DMS53 treated with DMSO at 0.1 percent for 48 hours (cell line): ENCODE results near the gene SLC25A42.
A peak's percentile ranks its signal among the peaks of the same experiment; 100 is the strongest.
"Not testable (repeated sequence)": the region's sequence is repeated elsewhere in the genome, so short reads cannot be mapped to it uniquely, and the experiment has no call there.

Experiments used
- DNase-seq: peaks from one replicate; lab custom pipeline; 2025; ENCODE audit not compliant: unreplicated experiment; lab: John Stamatoyannopoulos, UW

Gene SLC25A42

DNA sequence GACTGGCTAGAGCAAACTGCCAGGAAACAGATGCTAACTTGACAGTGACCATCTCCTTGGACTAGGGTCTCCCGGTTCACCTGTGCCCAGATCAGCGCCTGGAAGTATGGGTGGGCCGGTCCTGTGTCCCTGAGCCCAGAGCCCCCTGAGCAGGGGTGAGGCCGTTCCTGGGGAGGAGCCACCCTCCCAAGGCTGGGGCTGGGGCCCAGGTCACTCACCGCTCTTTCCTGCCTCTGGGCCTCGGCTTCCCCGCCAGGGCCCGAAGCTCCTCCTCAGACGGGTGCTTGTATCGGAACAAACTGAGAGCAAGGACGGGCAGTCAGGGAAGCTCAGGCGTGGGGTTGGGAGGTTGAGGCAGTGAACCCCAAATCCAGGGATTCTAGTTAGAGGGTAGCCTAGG is 69.1 kb downstream of the SLC25A42 start:
- no peak for DNase-seq

DNA sequence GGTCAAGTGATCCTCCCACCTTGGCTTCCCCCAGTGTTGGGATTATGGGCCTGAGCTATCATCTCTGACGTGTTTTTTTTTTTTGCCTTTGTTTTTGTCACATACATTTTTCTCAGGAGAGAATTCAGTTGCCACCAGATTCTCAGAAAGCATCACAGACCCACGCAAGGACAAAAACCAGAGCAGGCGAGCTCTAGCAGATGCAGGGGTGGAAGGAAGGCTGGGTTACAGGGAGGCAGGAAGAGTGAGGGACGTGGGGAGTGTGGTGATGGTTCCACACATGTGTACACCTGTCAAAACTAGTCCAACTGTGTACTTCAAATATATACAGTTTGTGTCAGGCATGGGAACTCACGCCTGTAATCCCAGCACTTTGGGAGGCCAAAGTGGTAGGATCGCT is 70.2 kb downstream of the SLC25A42 start:
- no peak for DNase-seq

DNA sequence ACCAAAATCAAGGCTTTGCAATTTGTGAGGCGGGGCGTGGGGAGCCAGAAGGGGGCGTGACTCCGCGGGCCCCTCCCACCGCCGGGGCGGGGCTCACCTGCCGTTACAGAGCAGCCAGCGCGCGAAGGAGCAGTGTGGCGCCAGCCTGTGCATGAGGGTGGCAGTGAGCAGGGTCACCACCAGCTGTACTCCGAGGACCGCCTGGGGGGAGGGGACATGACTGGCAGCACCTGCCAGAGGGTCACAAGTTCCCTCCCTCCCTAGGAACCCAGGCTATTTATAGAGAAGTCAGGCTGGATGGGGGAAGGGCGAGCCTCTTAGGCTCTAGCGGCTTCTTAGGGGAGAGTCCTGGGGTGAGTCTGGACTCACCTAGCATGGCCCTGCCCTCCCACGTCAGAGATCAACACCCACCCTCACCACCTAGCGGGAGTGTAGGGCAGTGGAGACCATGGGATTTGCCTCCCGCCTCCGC is 70.9 kb downstream of the SLC25A42 start:
- DNase-seq, result peak; percentile 14

DNA sequence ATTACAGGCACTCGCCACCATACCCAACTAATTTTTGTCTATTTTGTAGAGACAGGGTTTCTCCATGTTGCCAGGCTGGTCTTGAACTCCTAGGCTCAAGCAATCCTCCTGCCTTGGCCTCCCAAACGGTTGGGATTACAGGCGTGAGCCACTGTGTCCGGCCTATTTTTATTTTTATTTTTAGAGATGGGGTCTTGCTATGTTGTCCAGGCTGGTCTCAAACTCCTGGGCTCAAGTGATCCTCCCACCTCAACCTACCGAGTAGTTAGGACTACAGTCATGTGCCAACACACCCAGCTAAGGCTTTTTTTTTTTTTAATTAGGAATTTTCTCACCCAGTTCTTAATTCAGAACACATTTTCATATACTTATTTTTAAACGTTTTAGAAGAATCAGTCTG is 71.9 kb downstream of the SLC25A42 start:
- DNase-seq, result not testable (repeated sequence)

DNA sequence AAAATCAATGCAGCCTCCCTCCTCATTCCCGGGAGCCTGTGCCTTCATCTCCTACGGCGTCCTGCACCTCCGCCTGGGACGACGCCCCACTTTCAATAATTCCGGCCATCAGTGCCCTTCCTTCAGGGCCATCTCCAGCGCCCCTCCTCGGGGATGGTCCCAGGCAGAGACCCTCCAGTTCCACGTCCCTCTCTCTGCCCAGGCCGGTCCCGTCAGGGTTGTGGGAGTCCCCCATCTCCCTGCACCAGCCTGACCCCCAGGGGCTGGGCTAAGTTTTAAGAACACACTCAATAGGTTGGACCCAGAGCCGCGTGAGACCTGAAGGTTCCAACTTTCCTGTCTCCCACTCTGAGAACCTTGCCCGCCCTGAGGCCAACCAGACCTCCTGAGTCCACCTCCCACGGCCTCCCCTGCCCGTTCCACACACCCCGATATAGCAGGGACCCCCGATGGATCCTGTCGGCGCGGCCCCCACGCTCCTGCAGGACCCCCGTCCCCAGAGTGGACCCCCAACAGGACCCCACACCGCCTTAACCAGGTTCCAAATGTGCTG is 73.8 kb downstream of the SLC25A42 start:
- no peak for DNase-seq

DNA sequence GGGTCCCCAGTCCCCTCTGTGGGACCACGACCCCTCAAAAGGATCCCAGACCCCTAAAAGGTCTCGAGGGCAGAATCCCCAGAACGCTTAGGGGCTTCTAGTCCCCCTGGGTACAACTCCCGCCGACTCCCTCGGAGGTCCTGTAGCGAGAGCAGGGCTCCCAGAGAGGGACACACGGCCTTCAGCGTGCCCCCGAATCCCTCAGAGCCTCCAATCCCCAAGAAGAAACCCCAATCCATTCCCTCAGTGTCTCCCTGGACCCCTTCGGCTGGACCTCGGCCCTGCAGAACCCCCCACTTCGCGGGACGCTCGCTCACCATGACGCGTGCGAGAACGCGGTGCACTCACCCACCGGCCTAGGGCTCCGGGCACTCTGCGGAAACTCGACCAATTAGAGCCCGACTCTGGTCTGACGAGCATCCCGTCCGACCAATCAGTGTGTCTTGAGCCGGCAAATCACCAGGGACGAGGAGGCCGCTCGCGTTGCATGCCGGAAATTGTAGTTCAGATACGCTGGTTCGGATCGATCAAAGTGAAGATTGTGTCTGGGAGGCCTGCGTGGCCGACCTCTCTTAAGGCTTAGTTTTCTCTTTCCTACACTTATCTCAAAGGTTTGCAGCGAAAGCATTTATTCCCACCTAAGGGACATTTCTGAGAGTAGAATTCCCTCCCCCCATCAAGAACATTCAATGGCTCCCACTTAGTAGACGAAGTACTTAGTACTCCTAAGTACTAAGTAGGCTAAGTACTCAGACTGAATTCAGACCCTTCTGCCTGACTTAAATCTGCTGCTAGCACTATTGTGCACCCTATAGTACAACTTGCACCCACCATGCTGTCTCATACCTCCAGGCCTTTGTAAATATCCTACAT is 74.6 kb downstream of the SLC25A42 start, which contains the start of gene TMEM161A:
TMEM161A (minus strand) TSS at position 370 of the 873 bp plus-strand sequence; CDS start at position 320, 50 bp downstream.
- DNase-seq, result peak; percentile 82

DNA sequence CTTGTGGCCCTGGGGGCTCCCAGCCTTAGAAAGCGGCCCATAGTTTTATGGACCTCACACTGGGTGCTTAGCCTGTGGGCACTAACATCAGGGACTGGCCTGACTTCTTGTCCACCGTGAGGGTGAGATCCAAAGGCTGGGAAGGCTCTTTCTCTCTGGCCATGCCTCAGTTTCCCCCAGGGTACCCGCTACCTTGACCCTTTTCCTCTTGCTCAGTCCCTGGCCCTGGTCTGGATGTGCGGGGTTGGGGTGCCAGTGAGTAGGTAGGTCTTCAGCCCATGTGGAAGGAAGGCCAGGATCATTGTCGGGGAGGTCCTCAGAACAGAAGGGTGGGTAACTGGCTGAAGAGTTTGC is 76.1 kb downstream of the SLC25A42 start:
- no peak for DNase-seq

DNA sequence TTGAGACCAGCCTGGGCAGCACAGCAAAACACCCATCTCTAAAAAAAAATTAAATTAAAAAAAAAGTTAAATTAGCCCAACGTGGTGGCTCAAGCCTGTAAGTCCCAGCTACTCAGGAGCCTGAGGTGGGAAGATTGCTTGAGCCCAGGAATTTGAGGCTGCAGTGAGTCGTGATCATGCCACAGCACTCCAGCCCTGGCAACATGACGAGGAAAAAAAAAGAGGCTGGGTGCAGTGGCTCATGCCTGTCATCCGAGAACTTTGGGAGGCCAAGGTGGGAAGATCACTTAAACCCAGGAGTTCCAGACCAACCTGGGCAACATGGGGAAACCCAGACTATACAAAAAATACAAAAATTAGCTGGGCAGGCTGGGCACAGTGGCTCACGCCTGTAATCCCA is 76.7 kb downstream of the SLC25A42 start:
- DNase-seq, result no peak

DNA sequence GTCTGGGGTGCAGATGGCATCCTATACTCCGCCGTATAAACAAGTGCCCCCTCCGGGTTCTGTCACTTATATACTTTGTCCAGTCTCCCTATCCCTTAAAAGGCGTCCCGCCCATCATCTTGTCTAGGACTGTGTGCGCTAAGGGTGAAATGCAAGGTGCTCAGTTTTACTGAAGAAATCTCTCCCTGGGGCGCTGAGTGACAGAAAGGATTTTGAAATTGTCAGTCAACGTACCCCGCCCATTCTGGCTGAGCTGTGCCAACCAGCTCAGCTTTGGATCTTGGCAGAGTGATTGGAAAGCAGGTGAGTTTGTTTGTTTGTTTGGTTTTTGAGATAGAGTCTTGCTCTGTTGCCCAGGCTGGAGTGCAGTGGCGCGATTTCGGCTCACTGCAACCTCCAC is 78.6 kb downstream of the SLC25A42 start:
- no peak for DNase-seq

DNA sequence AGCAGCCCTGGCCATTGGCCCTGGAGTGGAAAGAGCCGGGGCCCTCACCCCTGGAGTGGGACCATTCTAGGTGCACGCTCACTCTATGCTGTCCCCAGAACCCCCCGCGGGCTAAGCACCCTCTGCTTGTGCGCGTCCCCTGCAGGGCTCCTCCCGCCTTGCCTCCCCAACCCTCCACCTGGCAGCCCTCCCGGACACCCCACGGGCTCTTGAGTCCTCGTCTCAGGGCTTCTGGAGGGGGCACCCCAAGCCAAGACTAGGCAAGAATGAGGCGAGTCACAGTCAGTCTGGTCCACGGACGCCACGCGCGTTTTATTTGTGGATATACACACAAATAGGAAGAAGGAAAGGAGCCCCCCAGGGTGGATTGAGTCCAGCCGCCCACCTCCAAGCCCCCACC is 81.5 kb downstream of the SLC25A42 start:
- DNase-seq, result no peak

DNA sequence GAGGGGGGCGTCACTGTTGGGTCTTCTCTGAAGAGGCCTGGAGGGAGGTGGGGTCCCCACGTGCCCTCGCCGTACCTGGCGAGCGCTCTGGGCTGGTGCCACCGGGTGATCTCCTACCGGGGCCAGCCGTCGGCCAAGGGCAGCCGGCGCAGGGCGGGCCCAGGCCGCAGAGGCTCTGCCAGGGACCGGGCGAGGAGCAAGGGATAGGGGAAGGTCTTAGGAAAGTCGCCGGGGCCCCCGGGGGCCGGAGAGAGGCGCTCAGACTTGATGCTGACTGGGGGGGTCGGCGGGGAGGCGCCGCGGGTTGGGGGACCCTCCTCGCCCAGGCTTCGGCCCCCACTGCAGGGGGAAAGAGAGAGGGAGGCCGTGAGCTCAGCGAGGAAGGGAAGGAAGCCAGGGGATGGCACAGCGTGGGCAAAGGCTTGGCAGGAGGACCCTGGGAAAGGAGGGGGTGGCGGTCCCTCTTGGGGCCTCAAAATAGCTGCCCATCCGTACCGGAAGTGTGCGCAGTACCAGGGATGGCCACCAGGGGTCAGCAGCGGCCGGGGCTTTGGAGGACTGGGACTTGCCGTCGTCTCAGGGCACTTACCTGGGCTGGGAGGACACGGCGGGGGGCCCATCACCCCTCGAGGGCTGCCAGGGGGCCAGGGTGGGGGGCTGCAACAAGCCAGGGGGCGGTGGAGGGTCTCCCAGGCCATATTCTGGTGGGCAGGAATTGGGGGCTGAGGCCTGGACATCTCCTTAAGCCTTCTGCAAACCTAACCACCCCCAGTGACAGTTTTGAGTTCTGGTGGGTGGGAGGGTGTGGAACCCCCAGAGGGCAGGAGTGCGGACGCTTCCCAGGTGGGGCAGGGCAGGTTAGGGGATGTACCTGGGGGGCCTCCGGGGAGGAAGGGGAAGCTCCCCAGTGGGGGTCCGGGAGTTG is 82.2 kb downstream of the SLC25A42 start:
- DNase-seq, result peak; percentile 4

DNA sequence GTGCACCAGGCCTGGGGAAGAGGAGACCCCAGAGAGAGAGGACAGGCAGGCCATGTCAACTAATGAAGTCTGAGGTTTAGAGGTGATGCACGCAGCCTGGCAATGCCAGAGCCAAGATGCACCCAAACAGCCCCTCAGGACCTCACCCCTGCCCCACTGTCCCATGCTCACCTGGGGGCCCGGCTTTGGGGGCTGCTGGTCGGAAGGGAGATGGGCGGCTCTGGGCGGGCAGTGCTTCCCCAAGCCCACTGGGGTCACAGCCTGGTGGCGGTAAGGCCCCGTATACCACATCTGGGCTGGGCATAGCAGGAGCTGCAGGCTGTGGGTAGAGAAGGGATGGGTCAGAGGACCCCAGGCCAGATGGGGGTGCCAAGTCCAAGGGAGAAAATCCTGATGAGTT is 83.1 kb downstream of the SLC25A42 start:
- DNase-seq, result no peak

DNA sequence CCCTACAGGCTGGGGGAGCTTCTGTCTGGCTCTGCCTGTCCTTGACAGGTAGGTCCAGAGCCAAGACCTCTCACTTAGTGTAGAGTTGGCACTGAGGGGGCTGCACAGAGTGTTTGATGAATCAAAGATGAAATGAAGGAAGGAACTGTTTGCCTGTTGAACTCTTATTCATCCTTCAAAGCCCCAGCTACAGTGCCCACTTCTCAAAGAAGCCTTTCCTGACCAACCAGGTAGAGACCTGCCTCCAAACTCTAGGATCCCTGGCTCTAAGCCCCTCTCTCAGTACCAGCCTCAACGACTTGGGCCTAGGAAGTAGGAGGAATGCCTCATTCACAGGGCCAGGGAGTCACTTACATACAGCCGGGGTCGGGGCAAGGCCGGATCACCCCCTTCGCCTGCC is 83.5 kb downstream of the SLC25A42 start:
- no peak for DNase-seq

DNA sequence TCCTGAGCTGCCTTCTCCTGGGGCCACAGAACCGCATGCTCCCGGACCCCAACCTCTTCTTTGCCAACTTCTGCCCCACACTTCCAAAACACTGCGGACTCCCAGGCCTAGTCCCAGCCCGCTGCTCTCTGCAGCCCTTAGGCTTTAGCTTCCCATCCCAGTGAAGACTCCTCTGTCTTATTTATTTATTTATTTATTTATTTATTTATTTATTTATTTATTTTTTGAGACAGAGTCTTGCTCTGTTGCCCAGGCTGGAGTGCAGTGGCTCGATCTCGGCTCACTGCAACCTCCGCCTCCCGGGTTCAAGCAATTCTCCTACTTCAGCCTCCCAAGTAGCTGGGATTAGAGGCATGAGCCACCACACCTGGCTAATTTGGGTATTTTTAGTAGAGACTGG is 84.7 kb downstream of the SLC25A42 start:
- not testable (repeated sequence) for DNase-seq

DNA sequence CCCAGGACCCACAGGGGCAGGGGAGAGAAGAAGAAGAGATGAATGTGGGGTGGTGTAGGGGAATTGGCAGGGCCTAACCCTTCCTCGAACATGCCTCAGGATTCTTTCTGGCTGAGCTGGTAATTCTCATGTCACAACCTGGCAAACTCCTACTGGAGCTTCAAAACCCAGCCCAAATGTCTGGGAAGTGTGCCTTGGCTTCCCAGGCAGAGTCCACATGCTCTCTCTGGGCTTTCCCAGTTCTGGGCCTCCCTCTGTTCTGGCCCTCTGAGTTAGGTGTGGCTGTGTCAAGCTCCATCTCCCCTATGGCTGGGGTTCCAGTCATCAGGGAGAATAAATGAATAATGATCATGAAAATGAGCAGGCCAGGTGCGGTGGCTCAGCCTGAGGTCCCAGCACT is 85.6 kb downstream of the SLC25A42 start:
- DNase-seq, result no peak

DNA sequence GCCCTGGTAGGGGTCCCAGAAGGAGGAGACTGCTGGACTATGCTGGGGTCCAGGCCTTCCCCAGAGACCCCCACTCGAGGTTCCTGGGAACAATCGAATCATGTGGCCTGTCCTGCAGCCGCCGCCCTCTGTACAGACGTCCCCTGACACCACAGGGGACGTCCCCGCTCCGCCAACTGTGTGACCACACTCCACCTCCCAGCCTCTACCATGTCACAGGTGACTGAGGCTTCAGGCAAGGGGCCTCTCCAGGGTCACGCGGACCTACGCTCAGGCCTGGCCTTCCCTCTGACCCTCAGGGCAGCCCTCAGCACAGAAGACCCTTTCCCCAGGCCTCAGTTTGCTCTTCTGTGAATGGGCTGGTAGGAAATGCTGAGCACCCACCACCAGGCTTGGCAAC is 87.6 kb downstream of the SLC25A42 start:
- no peak for DNase-seq

DNA sequence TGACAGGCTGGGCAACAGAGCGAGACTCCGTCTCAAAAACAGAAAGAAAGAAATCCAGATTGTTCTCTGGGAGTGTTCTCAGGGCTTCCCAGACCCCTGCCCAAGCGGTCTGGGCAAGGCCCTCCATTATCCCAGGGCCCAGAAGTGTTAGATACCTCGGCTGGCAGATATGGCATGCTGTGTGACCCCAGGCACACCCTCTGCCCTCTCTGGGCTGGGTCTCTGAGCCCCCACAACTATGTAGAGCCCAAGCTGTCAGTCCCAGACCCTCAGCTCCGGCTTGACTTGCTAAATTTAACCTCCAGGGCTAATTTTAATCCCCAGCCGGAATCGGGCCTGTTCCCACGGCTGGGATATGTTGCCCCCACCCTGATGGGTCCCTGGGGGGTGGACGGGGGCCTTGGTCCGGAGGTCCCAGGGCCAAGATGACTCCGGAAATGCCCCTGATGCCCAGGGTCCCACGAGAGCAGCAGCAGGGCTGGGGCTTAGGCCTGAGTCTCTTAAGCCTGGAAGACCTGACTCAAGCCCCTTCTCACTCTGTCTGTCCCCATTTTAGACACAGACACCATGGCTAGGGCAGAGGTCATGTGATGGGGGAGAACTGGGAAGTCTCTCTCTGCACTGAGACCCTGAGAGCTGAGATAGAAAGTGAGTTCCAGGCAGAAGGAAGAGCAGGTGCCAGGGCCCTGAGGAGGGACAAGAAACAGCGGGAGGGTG is 89.0 kb downstream of the SLC25A42 start:
- no peak for DNase-seq

DNA sequence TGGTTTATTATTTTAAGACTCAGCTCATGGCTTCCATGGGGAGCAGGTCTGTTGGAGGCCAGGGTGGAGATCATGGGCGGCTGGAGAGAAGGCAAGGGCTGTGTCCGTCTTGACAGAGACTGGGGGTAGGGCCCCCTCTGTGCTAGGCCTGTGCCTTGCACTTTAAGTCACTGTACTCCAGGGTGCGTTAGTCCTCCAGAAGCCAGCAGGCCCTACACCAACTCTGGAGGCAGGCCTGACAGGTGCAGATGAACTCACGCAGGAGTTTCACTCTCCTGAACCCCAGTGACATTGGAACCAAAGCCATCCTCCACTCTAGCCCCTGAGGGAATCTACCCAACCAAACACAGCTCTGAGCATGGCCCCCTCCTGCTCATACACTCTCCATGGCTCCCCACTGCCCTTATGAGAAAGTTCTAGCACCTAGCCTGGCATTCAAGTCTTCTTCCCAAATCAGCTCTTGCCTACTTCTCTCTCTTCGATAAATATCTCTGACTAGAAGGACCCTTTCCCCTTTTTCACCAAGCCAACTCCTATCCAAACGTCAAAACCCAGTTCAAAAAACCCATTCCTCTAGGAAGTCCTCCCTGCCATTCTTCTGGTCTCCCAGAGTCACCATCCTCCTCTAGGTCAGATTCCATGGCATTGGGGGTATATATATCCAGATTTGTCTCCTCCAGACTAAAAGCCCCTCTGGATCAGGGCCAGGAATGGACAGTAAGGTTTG is 91.1 kb downstream of the SLC25A42 start:
- no peak for DNase-seq

DNA sequence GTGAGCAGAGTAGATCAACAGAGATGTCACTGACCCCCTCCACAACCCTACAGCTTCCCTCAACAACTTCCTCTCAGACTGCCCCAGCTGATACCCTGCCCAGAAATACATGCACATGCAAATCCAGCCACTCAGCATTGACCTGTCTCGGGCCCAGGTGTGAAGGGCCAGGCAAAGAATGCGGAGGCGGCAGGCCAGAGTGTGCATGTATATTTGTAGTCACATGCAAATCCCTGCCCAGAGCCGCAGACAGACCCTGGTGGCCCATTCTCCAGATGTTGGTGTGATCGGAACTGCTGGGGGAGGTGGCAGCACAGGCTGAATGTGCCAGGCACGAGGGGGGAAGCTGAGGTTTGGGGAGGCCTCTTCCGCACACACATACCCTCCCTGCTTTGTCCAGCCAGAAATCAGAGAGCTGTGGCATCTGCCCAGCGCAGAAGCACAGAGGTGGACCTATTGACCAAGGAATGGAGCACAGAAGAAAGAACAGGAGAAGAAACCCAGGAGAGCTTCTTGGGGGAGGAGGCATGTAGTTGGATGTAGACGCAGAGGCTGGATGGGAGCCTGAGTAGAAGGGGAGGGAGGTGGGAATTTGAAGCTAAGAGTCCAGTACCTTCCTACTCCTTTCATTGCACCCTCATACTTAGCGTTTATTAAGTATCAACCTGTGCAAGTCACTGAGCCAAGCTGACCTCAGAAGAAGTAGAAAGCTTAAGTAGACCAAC is 91.9 kb downstream of the SLC25A42 start:
- DNase-seq, result no peak

DNA sequence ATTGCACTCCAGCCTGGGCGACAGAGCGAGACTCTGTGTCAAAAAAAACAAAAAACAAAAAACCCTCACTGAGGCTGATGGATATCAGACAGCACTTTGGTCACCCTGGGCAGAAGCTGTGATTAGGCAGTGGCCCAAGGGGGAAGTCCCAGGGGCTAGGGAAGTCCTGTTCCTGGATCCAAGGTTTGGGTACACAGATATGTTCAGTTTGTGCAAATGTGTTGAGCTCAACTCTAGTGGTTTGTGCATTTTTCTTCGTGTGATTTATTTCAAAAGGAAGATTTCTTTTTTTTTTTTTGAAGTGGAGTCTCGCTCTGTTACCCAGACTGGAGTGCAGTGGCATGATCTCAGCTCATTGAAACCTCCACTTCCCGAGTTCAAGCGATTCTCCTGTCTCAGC is 94.0 kb downstream of the SLC25A42 start:
- no peak for DNase-seq
